GM21717 (cell line): ENCODE measurements around the gene EFNB1.

Experiments
- ATAC-seq: cut with Tn5 transposase; IDR thresholded peaks from one replicate; pipeline ENCODE4 v1.9.1; 2021; ENCODE audit warnings: mild to moderate bottlenecking, moderate library complexity; ENCODE audit not compliant: unreplicated experiment

Gene EFNB1

DNA sequence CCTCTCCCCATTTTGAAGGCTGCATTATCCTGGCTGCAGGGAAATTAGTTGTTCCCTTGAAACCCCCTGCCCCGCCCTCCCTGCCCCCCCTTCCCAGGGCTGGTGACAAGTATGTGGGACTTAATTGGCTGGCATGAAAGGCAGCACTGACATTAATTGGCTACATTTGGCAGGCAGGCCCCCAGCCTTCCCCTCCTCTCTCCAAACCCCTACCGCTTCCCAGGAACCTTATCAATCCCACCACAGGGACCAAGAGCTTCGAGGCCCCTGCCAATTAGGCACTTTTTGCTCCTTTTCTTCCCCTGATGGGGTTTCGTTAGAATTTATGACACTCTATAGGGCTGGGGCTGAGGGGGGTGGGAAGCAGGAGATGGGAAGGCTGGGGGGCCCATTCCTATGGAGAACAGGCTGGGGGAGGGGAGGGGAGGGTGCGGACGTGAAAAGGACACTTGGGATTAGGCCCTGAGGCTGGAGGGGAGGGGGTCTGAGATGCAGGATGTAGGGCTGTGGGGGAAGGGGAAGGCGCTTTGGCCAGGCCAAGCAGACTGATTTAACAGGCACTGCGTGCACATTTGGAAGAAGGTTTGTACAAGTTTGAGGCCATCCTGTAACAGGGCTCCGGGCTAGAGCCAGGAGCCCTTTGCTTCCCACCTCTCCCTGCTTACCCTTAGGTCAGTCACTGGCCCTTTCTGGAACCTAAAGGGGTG is 52.2 kb downstream of the EFNB1 start:
- ATAC-seq = no peak

DNA sequence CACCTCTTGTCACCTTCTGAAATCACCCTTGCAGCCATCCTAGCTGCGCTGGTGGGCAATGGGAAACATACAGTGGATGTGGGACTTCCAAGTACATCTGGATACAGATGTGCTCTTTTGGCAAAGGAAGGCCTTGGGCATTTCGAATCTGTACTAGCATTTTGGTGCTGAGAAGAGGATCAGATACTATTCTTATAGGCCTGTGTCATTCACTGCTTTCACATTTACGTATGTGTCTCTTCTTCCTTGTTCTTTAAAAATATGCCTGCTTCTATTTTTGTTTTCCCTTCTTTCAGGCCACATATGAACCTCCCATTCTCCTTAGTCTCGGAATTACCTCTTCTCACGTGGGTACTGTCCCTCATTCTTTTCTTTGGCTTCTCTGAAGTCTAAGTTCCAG is 53.1 kb downstream of the EFNB1 start:
- no peak for ATAC-seq

DNA sequence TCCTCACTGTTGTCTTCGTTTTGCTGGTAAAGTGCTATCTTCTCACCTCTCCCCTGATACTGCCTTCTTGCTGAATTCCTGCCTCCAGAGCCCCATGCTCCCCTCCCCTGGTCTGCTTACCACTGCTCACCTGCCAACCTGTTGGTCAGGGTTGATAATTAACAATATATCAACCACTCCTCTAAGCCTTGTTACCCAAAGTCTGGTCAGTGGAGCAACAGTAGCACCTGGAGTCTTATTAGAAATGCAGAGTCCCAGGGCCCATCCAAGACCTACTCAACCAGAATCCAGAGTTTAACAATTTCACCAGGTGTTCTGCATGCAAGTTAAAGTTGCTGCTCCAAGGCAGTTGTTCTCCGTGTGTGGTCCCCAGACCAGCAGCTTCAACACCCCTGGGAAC is 55.0 kb downstream of the EFNB1 start:
- no peak for ATAC-seq

GRCh38 chrX:68889249-68889648 is 60.4 kb downstream of the EFNB1 start:
- no peak for ATAC-seq
